ENCODE data around the gene OCEL1.

DNA sequence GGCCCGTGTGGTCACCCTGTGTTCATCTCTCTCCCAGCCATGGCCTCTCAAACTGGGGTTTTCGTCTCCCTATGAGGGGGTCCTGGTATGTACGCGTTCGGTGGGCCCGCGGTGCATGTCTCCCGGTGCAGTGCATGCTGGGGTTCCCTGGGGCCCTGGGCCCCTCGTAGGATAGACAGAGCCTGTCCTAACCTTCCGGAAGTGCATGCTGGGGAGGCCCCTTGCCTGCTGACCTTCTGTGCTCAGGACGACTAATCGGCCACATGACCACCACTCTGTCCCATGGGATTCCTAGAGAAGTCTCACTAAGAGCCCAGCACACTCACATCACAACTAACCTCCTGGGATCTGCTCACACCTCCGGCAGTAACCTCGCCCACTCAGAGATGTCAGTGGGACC is 15.7 kb upstream of the OCEL1 start:
- TF ChIP-seq EZH2 (IDR thresholded peaks at IDR 0.05; ENCODE audit: borderline replicate concordance, low read length), result no peak
- no peak for TF ChIP-seq CTCF (conservative IDR thresholded peaks at IDR 0.05 in 1 of 2, IDR thresholded peaks at IDR 0.05 in 1 of 2; ENCODE audit: extremely low read depth in 1 of 2, insufficient read depth in 1 of 2, low read depth in 1 of 2, low read length in 2 of 2)

All from mammary epithelial cell (primary cell).